ENCODE data around the gene GOT1.
A peak's percentile ranks its signal among the peaks of the same experiment; 100 is the strongest.

The GOT1 gene

DNA sequence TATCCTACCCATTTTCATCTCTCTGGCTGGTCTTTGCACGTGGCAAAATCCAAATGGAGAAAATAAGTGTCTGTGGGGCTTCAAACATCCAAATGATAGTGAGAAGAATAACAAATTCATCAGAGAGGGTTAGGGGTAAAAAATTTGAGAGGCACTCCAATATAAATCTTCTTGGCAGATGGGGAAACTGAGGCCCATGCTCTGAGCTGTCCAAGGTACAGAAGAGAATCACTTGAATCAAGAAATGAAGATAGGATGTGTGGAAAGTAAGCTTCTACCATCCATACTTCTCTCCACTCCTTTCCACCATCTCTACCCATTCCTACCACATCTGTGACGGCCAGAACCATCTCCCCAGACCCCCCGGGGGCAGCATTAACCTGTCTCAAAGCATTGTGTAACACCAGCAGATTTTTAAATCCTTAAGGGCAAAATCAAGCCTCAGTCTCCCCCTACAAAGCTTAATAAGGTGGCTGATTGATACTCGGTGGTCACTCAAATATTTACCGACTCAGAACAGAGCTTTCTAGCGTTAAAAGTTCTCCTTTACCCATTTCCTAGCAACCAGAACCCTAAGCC, 818 bp downstream of the GOT1 start (continued):
- TF ChIP-seq, protein P1, sequence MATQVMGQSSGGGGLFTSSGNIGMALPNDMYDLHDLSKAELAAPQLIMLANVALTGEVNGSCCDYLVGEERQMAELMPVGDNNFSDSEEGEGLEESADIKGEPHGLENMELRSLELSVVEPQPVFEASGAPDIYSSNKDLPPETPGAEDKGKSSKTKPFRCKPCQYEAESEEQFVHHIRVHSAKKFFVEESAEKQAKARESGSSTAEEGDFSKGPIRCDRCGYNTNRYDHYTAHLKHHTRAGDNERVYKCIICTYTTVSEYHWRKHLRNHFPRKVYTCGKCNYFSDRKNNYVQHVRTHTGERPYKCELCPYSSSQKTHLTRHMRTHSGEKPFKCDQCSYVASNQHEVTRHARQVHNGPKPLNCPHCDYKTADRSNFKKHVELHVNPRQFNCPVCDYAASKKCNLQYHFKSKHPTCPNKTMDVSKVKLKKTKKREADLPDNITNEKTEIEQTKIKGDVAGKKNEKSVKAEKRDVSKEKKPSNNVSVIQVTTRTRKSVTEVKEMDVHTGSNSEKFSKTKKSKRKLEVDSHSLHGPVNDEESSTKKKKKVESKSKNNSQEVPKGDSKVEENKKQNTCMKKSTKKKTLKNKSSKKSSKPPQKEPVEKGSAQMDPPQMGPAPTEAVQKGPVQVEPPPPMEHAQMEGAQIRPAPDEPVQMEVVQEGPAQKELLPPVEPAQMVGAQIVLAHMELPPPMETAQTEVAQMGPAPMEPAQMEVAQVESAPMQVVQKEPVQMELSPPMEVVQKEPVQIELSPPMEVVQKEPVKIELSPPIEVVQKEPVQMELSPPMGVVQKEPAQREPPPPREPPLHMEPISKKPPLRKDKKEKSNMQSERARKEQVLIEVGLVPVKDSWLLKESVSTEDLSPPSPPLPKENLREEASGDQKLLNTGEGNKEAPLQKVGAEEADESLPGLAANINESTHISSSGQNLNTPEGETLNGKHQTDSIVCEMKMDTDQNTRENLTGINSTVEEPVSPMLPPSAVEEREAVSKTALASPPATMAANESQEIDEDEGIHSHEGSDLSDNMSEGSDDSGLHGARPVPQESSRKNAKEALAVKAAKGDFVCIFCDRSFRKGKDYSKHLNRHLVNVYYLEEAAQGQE (tag by site-specific recombination; IDR thresholded peaks at IDR 0.05), result peak; percentile 37; the same call in 1 of the 2 replicates
- no peak for TF ChIP-seq SP3 (tag by site-specific recombination; IDR thresholded peaks at IDR 0.05)
- TF ChIP-seq, protein P2, sequence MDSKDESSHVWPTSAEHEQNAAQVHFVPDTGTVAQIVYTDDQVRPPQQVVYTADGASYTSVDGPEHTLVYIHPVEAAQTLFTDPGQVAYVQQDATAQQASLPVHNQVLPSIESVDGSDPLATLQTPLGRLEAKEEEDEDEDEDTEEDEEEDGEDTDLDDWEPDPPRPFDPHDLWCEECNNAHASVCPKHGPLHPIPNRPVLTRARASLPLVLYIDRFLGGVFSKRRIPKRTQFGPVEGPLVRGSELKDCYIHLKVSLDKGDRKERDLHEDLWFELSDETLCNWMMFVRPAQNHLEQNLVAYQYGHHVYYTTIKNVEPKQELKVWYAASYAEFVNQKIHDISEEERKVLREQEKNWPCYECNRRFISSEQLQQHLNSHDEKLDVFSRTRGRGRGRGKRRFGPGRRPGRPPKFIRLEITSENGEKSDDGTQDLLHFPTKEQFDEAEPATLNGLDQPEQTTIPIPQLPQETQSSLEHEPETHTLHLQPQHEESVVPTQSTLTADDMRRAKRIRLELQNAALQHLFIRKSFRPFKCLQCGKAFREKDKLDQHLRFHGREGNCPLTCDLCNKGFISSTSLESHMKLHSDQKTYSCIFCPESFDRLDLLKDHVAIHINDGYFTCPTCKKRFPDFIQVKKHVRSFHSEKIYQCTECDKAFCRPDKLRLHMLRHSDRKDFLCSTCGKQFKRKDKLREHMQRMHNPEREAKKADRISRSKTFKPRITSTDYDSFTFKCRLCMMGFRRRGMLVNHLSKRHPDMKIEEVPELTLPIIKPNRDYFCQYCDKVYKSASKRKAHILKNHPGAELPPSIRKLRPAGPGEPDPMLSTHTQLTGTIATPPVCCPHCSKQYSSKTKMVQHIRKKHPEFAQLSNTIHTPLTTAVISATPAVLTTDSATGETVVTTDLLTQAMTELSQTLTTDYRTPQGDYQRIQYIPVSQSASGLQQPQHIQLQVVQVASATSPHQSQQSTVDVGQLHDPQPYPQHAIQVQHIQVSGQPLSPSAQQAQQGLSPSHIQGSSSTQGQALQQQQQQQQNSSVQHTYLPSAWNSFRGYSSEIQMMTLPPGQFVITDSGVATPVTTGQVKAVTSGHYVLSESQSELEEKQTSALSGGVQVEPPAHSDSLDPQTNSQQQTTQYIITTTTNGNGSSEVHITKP (tag by site-specific recombination; IDR thresholded peaks at IDR 0.05), result peak; percentile 72

DNA sequence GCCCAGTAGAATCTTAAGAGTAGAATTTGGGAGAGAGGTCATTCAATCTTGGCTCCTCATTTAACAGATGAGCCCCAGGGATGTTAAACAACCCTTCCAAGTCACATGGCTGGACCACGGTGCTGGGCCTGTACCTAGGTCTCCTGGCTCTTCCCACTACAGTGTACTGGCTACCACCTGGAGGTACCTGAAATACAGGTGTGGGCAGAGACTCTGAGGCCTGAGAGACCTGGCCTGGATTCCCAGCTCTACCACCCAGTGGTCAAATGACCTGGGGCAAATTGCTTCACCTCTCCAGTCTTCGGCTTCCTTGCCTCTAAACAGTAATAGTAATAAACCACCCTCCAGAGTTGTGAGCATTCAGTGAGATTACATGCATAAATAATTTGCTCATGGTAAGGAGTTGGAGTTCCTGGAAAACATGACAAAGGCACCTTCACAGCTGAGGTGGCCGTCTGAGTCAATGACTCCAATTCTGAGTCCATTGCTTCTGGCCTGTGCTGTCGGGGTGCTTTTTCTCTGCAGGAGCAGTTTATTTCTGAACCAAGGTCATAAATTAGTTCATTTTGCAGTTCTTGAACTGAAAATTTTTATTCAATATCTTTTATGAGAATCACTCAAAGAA, 2.7 kb downstream of the GOT1 start:
- peaks cover 9 to 23% of the 10 kb centered on the region in 2 experiments for H3K36me3 ChIP-seq (ENCODE audit: control insufficient read depth in 2 of 2, insufficient read depth in 1 of 2, low read length in 2 of 2)
- H3K27ac ChIP-seq (ENCODE audit: extremely low read depth, low read depth, low read length), result no peak overlapping the region
- H3K9me3 ChIP-seq (ENCODE audit: control insufficient read depth, insufficient read depth, low read depth, low read length), result no peaks in the 10 kb centered on the region
- ChIA-PET CTCF (interaction anchor here (1.0 kb wide), 1 partner anchor 132 kb away, joined by 3 read pairs; no protein-coding TSS in a partner anchor), POLR2A (no interaction called here)
- no peak overlapping the region for H3K4me3 ChIP-seq (ENCODE audit: low read depth, low read length)
- TF ChIP-seq ZNF239 (tag by site-specific recombination; IDR thresholded peaks at IDR 0.05) (no peak), ZNF610 (tag by site-specific recombination; IDR thresholded peaks at IDR 0.05; ENCODE audit: borderline replicate concordance) (no peak), ZNF776 (tag by site-specific recombination; IDR thresholded peaks at IDR 0.05; ENCODE audit: borderline replicate concordance) (no peak), ZNF366 (tag by site-specific recombination; conservative IDR thresholded peaks at IDR 0.05) (no peak), ZNF792 (tag by site-specific recombination; IDR thresholded peaks at IDR 0.05) (no peak)
- H3K4me1 ChIP-seq (ENCODE audit: control insufficient read depth, insufficient read depth, low read length), result peaks cover 6% of the 10 kb centered on the region; the same call in 1 of the 2 replicates

DNA sequence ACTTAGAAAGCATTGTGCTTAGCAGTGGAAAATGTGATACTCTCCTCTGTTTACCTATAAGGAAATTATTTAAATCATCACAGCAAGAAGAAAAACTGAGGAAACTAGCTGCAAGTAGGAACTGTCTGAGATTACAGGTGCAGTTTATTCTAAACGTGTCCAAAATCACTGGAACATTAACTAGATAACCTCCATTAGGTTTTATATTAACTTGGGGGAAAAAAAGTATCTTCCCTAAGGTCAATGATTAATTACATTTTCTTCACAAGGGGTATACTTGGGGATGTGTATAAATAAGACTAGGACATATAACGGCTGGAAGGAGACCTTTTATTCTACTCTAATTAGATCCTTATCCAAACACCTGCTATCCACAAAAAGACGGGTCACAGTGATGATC, 3.7 kb downstream of the GOT1 start:
- Histone ChIP-seq H3K9me3 (ENCODE audit: control insufficient read depth, insufficient read depth, low read depth, low read length) (no peaks in the 10 kb centered on the region), H3K36me3 (ENCODE audit: control insufficient read depth in 2 of 2, insufficient read depth in 1 of 2, low read length in 2 of 2) (peaks cover 9 to 23% of the 10 kb centered on the region in 2 experiments), H3K4me1 (ENCODE audit: control insufficient read depth, insufficient read depth, low read length) (peaks cover 6% of the 10 kb centered on the region; the same call in 1 of the 2 replicates), H3K4me3 (ENCODE audit: low read depth, low read length) (no peak overlapping the region), H3K27ac (ENCODE audit: extremely low read depth, low read depth, low read length) (no peak overlapping the region)
- ChIA-PET POLR2A (no interaction called here), CTCF (no interaction called here)
- TF ChIP-seq SALL2 (tag by site-specific recombination; IDR thresholded peaks at IDR 0.05; ENCODE audit: borderline replicate concordance) (no peak), SP2 (tag by site-specific recombination; IDR thresholded peaks at IDR 0.05) (no peak), ZNF10 (tag by site-specific recombination; IDR thresholded peaks at IDR 0.05) (no peak), ZNF341 (tag by site-specific recombination; IDR thresholded peaks at IDR 0.05; ENCODE audit: low read depth) (no peak), ZNF585B (tag by site-specific recombination; IDR thresholded peaks at IDR 0.05) (no peak), ZNF510 (tag by site-specific recombination; IDR thresholded peaks at IDR 0.05; ENCODE audit: insufficient replicate concordance) (no peak), GLI2 (tag by site-specific recombination; IDR thresholded peaks at IDR 0.05; ENCODE audit: borderline replicate concordance, low read depth) (no peak), ZNF521 (tag by site-specific recombination; IDR thresholded peaks at IDR 0.05) (no peak), ZNF530 (tag by site-specific recombination; IDR thresholded peaks at IDR 0.05; ENCODE audit: low read depth) (no peak), SCRT1 (tag by site-specific recombination; IDR thresholded peaks at IDR 0.05; ENCODE audit: borderline replicate concordance) (no peak), ZNF624 (tag by site-specific recombination; IDR thresholded peaks at IDR 0.05) (no peak)
- TF ChIP-seq, protein P3, sequence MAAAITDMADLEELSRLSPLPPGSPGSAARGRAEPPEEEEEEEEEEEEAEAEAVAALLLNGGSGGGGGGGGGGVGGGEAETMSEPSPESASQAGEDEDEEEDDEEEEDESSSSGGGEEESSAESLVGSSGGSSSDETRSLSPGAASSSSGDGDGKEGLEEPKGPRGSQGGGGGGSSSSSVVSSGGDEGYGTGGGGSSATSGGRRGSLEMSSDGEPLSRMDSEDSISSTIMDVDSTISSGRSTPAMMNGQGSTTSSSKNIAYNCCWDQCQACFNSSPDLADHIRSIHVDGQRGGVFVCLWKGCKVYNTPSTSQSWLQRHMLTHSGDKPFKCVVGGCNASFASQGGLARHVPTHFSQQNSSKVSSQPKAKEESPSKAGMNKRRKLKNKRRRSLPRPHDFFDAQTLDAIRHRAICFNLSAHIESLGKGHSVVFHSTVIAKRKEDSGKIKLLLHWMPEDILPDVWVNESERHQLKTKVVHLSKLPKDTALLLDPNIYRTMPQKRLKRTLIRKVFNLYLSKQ (tag by site-specific recombination; IDR thresholded peaks at IDR 0.05; ENCODE audit: borderline replicate concordance), result no peak
- TF ChIP-seq, protein P4, sequence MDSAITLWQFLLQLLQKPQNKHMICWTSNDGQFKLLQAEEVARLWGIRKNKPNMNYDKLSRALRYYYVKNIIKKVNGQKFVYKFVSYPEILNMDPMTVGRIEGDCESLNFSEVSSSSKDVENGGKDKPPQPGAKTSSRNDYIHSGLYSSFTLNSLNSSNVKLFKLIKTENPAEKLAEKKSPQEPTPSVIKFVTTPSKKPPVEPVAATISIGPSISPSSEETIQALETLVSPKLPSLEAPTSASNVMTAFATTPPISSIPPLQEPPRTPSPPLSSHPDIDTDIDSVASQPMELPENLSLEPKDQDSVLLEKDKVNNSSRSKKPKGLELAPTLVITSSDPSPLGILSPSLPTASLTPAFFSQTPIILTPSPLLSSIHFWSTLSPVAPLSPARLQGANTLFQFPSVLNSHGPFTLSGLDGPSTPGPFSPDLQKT (IDR thresholded peaks at IDR 0.05; ENCODE audit: borderline replicate concordance, low read depth, low read length), result no peak
